ENCODE measurements around the gene JARID2. TPM values are rescaled to one million over a fixed set of nuclear protein-coding genes. Genes with fewer than 3 reads are reported as not detected.
A peak's percentile ranks its signal among the peaks of the same experiment; 100 is the strongest.

JARID2 gene
- total RNA-seq, 2 experiments from 2014 or later, result 19.0 to 19.5 TPM

DNA sequence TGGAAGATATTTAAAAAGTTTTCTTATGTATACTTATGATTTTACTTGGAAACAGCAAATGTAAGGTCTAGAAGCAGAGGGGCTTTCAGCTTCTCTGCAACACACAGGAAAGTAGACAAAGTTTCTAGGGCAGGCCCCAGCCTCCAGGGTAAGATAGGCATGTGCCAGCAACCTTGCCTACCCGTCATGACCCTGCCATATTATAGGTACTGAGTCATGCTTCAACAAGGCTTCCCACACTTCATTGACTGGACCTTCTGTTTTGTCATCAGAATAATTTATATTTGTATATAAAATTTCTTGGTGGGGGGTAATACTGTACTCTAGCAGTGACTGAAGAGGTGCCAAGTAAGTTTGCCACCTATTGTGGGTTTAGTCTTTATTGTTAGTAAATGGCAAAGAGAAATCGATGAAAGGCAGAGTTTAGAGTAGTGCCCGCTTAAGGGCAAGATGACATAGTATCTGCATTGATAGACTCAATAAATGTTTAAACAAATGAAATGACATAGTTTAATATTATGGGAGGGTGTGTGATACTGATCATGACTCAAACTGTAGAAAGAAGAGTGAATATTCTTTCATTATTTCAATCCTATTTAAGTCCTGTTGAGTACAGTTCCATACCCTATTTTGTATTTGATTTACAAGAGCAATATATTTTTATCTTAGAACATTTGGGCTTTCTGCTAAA is 95.6 kb downstream of the JARID2 start:
- Histone ChIP-seq H2AFZ (ENCODE audit: low read length) (no peak overlapping the region), H3K4me3 (ENCODE audit: low read depth, low read length, poor library complexity, severe bottlenecking) (peak overlapping the region; percentile 15), H3K9me2 (ENCODE audit: insufficient read depth, low read length) (no peaks in the 10 kb centered on the region), H3K36me3 (ENCODE audit: insufficient read depth, low read length) (no peaks in the 10 kb centered on the region), H4K20me1 (ENCODE audit: insufficient read depth, low read length) (peaks cover 15% of the 10 kb centered on the region; the same call in 1 of the 2 replicates), H3K9me3 (ENCODE audit: low read length) (no peaks in the 10 kb centered on the region), H3K4me2 (ENCODE audit: low read length) (peak overlapping the region; percentile 45), H3K27ac (ENCODE audit: low read depth, low read length, poor library complexity, severe bottlenecking) (peak overlapping the region; percentile 1), H3K79me2 (ENCODE audit: insufficient read depth, low read depth, low read length) (peaks cover 30% of the 10 kb centered on the region; the same call in 1 of the 2 replicates), H3K4me1 (ENCODE audit: insufficient read depth, low read length, poor library complexity, severe bottlenecking) (peaks cover 26% of the 10 kb centered on the region)
- intact Hi-C loops (cut with micrococcal nuclease; ENCODE audit: unreplicated experiment), result no loop called here
- ChIA-PET CTCF (ENCODE audit: unreplicated experiment) (interaction anchor here (0.6 kb wide), 1 partner anchor 40 kb away, joined by 3 read pairs; no protein-coding TSS in a partner anchor), POLR2A (interaction anchor here (0.9 to 1.3 kb wide), 3 partner anchors 9 to 169 kb away, joined by 3 to 4 read pairs (median 3); no protein-coding TSS in a partner anchor)
- TF ChIP-seq CTCF (conservative IDR thresholded peaks at IDR 0.05; ENCODE audit: low read length) (no peak), EZH2phosphoT487 (IDR thresholded peaks at IDR 0.05; ENCODE audit: borderline replicate concordance, low read depth, low read length) (no peak)
- DNase-seq (ENCODE audit: low spot score), result no peak
- BruUV-seq (replicated peaks), result no TSS peak

GRCh38 chr6:15342114-15342513 is 96.2 kb downstream of the JARID2 start:
- Histone ChIP-seq H3K4me2 (ENCODE audit: low read length) (no peak overlapping the region), H4K20me1 (ENCODE audit: insufficient read depth, low read length) (peaks cover 15% of the 10 kb centered on the region; the same call in 1 of the 2 replicates), H3K9me2 (ENCODE audit: insufficient read depth, low read length) (no peaks in the 10 kb centered on the region), H3K27ac (ENCODE audit: low read depth, low read length, poor library complexity, severe bottlenecking) (no peak overlapping the region), H3K4me1 (ENCODE audit: insufficient read depth, low read length, poor library complexity, severe bottlenecking) (peaks cover 26% of the 10 kb centered on the region), H3K4me3 (ENCODE audit: low read depth, low read length, poor library complexity, severe bottlenecking) (no peak overlapping the region), H3K36me3 (ENCODE audit: insufficient read depth, low read length) (no peaks in the 10 kb centered on the region), H3K9me3 (ENCODE audit: low read length) (no peaks in the 10 kb centered on the region), H2AFZ (ENCODE audit: low read length) (no peak overlapping the region), H3K79me2 (ENCODE audit: insufficient read depth, low read depth, low read length) (peaks cover 30% of the 10 kb centered on the region; the same call in 1 of the 2 replicates)
- CTCF ChIA-PET (ENCODE audit: unreplicated experiment), result no interaction called here
- POLR2A ChIA-PET, result interaction anchor here (0.6 kb wide), 1 partner anchor 1844 kb away, joined by 3 read pairs; no protein-coding TSS in a partner anchor
- DNase-seq (ENCODE audit: low spot score), result no peak
- intact Hi-C loops (cut with micrococcal nuclease; ENCODE audit: unreplicated experiment), result no loop called here
- TF ChIP-seq CTCF (conservative IDR thresholded peaks at IDR 0.05; ENCODE audit: low read length) (no peak), EZH2phosphoT487 (IDR thresholded peaks at IDR 0.05; ENCODE audit: borderline replicate concordance, low read depth, low read length) (no peak)
- no TSS peak for BruUV-seq (replicated peaks)
